ENCODE results near the gene PNMA6F. TPM values are rescaled to one million over a fixed set of nuclear protein-coding genes. Genes with fewer than 3 reads are reported as not detected.

The PNMA6F gene
- total RNA-seq, 1 experiment from 2014 or later: not detected

DNA sequence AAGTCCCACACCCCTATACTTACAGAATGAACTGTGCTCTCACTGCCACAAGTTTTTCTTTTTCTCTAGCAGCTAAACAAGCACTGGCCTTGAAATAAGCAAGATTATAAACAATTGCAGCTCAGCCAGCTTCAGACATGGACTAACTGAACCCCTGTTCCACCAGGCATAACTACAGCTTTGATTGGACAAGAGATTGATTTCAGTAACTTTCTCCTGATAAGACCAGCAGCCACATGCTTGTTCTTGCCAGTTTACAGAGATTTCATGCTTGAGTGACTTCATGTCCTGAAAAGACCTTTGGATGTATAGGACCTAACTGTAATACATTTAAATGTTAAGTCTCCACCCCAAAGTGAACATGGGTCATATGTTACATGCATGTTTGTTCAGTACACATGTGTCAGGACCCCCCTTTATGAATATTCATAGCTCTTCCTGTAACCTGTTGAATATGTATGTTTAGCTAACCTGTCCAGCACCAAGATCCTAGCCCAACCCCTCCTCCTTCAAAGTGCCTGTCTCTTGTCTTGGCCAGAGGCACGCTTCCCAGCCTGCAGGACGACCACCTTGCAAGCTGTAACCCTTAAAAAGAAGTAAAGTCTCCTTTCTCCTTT lies 40.3 kb upstream of the PNMA6F start:
- DNase-seq (ENCODE audit: low spot score): no peak
- POLR2A ChIA-PET (ENCODE audit: low non-redundant PET): no interaction called here
- TF ChIP-seq, protein P1, sequence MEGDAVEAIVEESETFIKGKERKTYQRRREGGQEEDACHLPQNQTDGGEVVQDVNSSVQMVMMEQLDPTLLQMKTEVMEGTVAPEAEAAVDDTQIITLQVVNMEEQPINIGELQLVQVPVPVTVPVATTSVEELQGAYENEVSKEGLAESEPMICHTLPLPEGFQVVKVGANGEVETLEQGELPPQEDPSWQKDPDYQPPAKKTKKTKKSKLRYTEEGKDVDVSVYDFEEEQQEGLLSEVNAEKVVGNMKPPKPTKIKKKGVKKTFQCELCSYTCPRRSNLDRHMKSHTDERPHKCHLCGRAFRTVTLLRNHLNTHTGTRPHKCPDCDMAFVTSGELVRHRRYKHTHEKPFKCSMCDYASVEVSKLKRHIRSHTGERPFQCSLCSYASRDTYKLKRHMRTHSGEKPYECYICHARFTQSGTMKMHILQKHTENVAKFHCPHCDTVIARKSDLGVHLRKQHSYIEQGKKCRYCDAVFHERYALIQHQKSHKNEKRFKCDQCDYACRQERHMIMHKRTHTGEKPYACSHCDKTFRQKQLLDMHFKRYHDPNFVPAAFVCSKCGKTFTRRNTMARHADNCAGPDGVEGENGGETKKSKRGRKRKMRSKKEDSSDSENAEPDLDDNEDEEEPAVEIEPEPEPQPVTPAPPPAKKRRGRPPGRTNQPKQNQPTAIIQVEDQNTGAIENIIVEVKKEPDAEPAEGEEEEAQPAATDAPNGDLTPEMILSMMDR (conservative IDR thresholded peaks at IDR 0.05; ENCODE audit: low read depth, low read length): no peak
- no peak for TF ChIP-seq EZH2 (IDR thresholded peaks at IDR 0.05; ENCODE audit: borderline replicate concordance, low read depth, low read length, poor library complexity, severe bottlenecking)
- CTCF ChIA-PET: no interaction called here
- Histone ChIP-seq H3K4me1 (ENCODE audit: insufficient read depth, low read length, poor library complexity, severe bottlenecking) (no peaks in the 10 kb centered on the region), H3K4me3 (ENCODE audit: low read depth, low read length, poor library complexity, severe bottlenecking) (no peak overlapping the region), H3K9me3 (ENCODE audit: low read depth, low read length, poor library complexity, severe bottlenecking) (no peaks in the 10 kb centered on the region), H3K36me3 (ENCODE audit: insufficient read depth, low read length, poor library complexity, severe bottlenecking) (no peaks in the 10 kb centered on the region), H3K27ac (ENCODE audit: low read depth, low read length, poor library complexity, severe bottlenecking) (no peak overlapping the region), H3K27me3 (replicated peaks; ENCODE audit: insufficient read depth, low read depth, low read length, poor library complexity) (no peaks in the 10 kb centered on the region)
- intact Hi-C loops (cut with micrococcal nuclease; ENCODE audit: unreplicated experiment): no loop called here
- no TSS peak for BruUV-seq (replicated peaks)

DNA sequence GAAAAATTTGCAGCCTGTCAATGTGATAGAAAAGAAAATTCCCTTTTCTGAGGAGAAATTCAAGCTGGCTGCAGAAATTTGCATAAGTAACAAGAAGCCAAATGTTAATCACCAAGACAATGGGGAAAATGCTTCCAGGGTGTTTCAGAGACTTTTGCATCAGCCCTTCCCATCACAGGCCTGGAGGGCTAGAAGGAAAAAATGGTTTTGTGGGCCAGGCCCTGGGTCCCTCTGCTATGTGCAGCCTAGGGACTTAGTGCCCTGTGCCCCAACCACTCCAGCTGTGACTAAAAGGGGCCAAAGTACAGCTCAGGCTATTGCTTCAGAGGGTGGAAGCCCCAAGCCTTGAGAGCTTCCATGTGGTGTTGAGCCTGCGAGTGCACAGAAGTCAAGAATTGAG lies 36.3 kb upstream of the PNMA6F start:
- Histone ChIP-seq H3K27ac (ENCODE audit: low read depth, low read length, poor library complexity, severe bottlenecking) (no peak overlapping the region), H3K27me3 (replicated peaks; ENCODE audit: insufficient read depth, low read depth, low read length, poor library complexity) (no peaks in the 10 kb centered on the region), H3K4me1 (ENCODE audit: insufficient read depth, low read length, poor library complexity, severe bottlenecking) (no peaks in the 10 kb centered on the region), H3K9me3 (ENCODE audit: low read depth, low read length, poor library complexity, severe bottlenecking) (no peaks in the 10 kb centered on the region), H3K4me3 (ENCODE audit: low read depth, low read length, poor library complexity, severe bottlenecking) (no peak overlapping the region), H3K36me3 (ENCODE audit: insufficient read depth, low read length, poor library complexity, severe bottlenecking) (no peaks in the 10 kb centered on the region)
- no peak for TF ChIP-seq EZH2 (IDR thresholded peaks at IDR 0.05; ENCODE audit: borderline replicate concordance, low read depth, low read length, poor library complexity, severe bottlenecking)
- TF ChIP-seq, protein P1 (conservative IDR thresholded peaks at IDR 0.05; ENCODE audit: low read depth, low read length): no peak
- ChIA-PET POLR2A (ENCODE audit: low non-redundant PET) (no interaction called here), CTCF (no interaction called here)
- DNase-seq (ENCODE audit: low spot score): no peak
- no TSS peak for BruUV-seq (replicated peaks)
- intact Hi-C loops (cut with micrococcal nuclease; ENCODE audit: unreplicated experiment): no loop called here

DNA sequence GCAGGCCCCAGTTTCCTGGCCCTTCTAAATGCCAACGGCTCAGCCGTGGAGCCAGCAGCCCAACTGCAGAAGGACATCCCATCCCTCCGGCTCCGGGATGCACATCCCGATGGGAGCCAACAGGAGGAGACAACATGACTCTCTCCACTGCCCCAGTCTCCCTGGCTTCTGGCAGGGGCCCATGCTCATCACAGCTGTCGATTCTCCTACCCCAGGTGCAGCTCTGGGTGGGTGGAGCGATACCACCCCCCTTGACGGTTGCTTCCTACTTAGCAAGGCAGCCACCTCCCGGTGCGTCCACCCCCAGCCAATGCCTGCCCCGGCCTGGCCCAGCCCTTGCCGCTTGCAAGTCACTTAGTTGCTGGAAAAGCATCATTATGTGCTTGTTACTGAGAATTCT lies 31.8 kb upstream of the PNMA6F start:
- DNase-seq (ENCODE audit: low spot score): no peak
- Histone ChIP-seq H3K4me3 (ENCODE audit: low read depth, low read length, poor library complexity, severe bottlenecking) (no peak overlapping the region), H3K27ac (ENCODE audit: low read depth, low read length, poor library complexity, severe bottlenecking) (no peak overlapping the region), H3K36me3 (ENCODE audit: insufficient read depth, low read length, poor library complexity, severe bottlenecking) (peaks cover 4% of the 10 kb centered on the region), H3K4me1 (ENCODE audit: insufficient read depth, low read length, poor library complexity, severe bottlenecking) (no peaks in the 10 kb centered on the region), H3K9me3 (ENCODE audit: low read depth, low read length, poor library complexity, severe bottlenecking) (no peaks in the 10 kb centered on the region), H3K27me3 (replicated peaks; ENCODE audit: insufficient read depth, low read depth, low read length, poor library complexity) (no peaks in the 10 kb centered on the region)
- intact Hi-C loops (cut with micrococcal nuclease; ENCODE audit: unreplicated experiment): no loop called here
- ChIA-PET POLR2A (ENCODE audit: low non-redundant PET) (no interaction called here), CTCF (no interaction called here)
- TF ChIP-seq EZH2 (IDR thresholded peaks at IDR 0.05; ENCODE audit: borderline replicate concordance, low read depth, low read length, poor library complexity, severe bottlenecking): no peak
- TF ChIP-seq, protein P1 (conservative IDR thresholded peaks at IDR 0.05; ENCODE audit: low read depth, low read length): no peak
- no TSS peak for BruUV-seq (replicated peaks)

All from A673 (cell line).